HEK293 (cell line): ENCODE data around the gene RCN2.

Source experiments
- CTCF ChIA-PET: fragments of 350-600 bp; formaldehyde crosslinking; extraction: SDS; loops from one replicate; lab custom pipeline; 2021; ENCODE audit warnings: antibody characterized with exemption; lab: Yijun Ruan, JAX
- POLR2A ChIA-PET: fragments of 300-600 bp; formaldehyde crosslinking; extraction: SDS; loops from one replicate; lab custom pipeline; 2020; ENCODE audit warnings: antibody characterized with exemption, inconsistent platforms; lab: Yijun Ruan, JAX
- H3K27ac ChIP-seq: fragments of 200-500 bp; sonication (Bioruptor generic); 2 replicates; pipeline ENCODE4 v1.5.1; 2014; ENCODE audit warnings: low read depth, low read length, control low read depth, inconsistent platforms; ENCODE audit errors: extremely low read depth
- H3K36me3 ChIP-seq, 2 experiments: fragments of 200-500 bp in 1 of 2; sonication (Bioruptor generic) in 1 of 2; 1 replicate in 1 of 2; 2 replicates in 1 of 2; pipeline ENCODE4 v1.5.1; 2014 to 2017; ENCODE audit warnings: inconsistent platforms in 2 of 2, low read length in 2 of 2; ENCODE audit not compliant: control insufficient read depth in 2 of 2, insufficient read depth in 1 of 2
- H3K4me1 ChIP-seq: fragments of 200-500 bp; sonication (Bioruptor generic); 2 replicates; pipeline ENCODE4 v1.5.1; 2014; ENCODE audit warnings: mild to moderate bottlenecking, low read length, inconsistent platforms; ENCODE audit not compliant: control insufficient read depth, insufficient read depth
- H3K4me3 ChIP-seq: 2 replicates; pipeline ENCODE4 v1.5.1; 2011; ENCODE audit warnings: low read depth, mild to moderate bottlenecking, control low read depth, low read length, moderate library complexity
- H3K9me3 ChIP-seq: fragments of 200-500 bp; sonication (Bioruptor generic); 2 replicates; pipeline ENCODE4 v1.5.1; 2014; ENCODE audit warnings: low read depth, low read length, inconsistent platforms; ENCODE audit not compliant: control insufficient read depth, insufficient read depth
- GLIS1 ChIP-seq: fragments of 450-650 bp; formaldehyde crosslinking; IDR thresholded peaks from 2 replicates; pipeline ENCODE4 v1.5.1; 2016; ENCODE audit warnings: missing biosample characterization, missing genetic modification characterization
- GLIS2 ChIP-seq: fragments of 450-650 bp; formaldehyde crosslinking; IDR thresholded peaks from 2 replicates; pipeline ENCODE4 v1.5.1; 2016; ENCODE audit warnings: missing biosample characterization, missing genetic modification characterization
- HOXA7 ChIP-seq: sonication (generic); formaldehyde crosslinking; IDR thresholded peaks from 2 replicates; pipeline ENCODE4 v1.8.1; 2022; ENCODE audit warnings: missing genetic modification reagents, borderline replicate concordance
- HOXD13 ChIP-seq: sonication (generic); formaldehyde crosslinking; IDR thresholded peaks from 2 replicates; pipeline ENCODE4 v1.8.0; 2022; ENCODE audit warnings: missing genetic modification reagents, borderline replicate concordance
- PATZ1 ChIP-seq: fragments of 450-650 bp; formaldehyde crosslinking; IDR thresholded peaks from 2 replicates; pipeline ENCODE4 v1.5.1; 2016; ENCODE audit warnings: missing biosample characterization, missing genetic modification characterization
- PRDM1 ChIP-seq: fragments of 450-650 bp; formaldehyde crosslinking; IDR thresholded peaks from 2 replicates; pipeline ENCODE4; 2016; ENCODE audit warnings: missing biosample characterization, missing genetic modification characterization
- SCRT2 ChIP-seq: fragments of 450-650 bp; formaldehyde crosslinking; IDR thresholded peaks from 2 replicates; pipeline ENCODE4 v1.5.1; 2016; ENCODE audit warnings: missing biosample characterization, missing genetic modification characterization
- WT1 ChIP-seq: fragments of 450-650 bp; formaldehyde crosslinking; IDR thresholded peaks from 2 replicates; pipeline ENCODE4 v1.5.1; 2016; ENCODE audit warnings: missing biosample characterization, missing genetic modification characterization
- YY2 ChIP-seq: fragments of 450-650 bp; formaldehyde crosslinking; IDR thresholded peaks from 2 replicates; pipeline ENCODE4 v1.5.1; 2016; ENCODE audit warnings: missing biosample characterization, missing genetic modification characterization
- ZBTB44 ChIP-seq: fragments of 450-650 bp; IDR thresholded peaks from 2 replicates; pipeline ENCODE4 v1.5.1; 2018; ENCODE audit warnings: missing biosample characterization, mild to moderate bottlenecking, missing genetic modification characterization
- ZBTB48 ChIP-seq: fragments of 450-650 bp; formaldehyde crosslinking; IDR thresholded peaks from 2 replicates; pipeline ENCODE4 v1.5.1; 2016; ENCODE audit warnings: missing biosample characterization, missing genetic modification characterization
- ZNF157 ChIP-seq: fragments of 450-650 bp; formaldehyde crosslinking; IDR thresholded peaks from 2 replicates; pipeline ENCODE4 v1.5.1; 2016; ENCODE audit warnings: missing biosample characterization, missing genetic modification characterization
- ZNF175 ChIP-seq: fragments of 450-650 bp; formaldehyde crosslinking; IDR thresholded peaks from 2 replicates; pipeline ENCODE4 v1.5.1; 2016; ENCODE audit warnings: missing biosample characterization, missing genetic modification characterization
- ZNF48 ChIP-seq: fragments of 450-650 bp; formaldehyde crosslinking; IDR thresholded peaks from 2 replicates; pipeline ENCODE4 v1.5.1; 2016; ENCODE audit warnings: missing biosample characterization, missing genetic modification characterization
- ZNF521 ChIP-seq: fragments of 450-650 bp; formaldehyde crosslinking; IDR thresholded peaks from 2 replicates; pipeline ENCODE4 v1.5.1; 2017; ENCODE audit warnings: missing biosample characterization, mild to moderate bottlenecking, missing genetic modification characterization
- ZNF544 ChIP-seq: fragments of 450-650 bp; formaldehyde crosslinking; IDR thresholded peaks from 2 replicates; pipeline ENCODE4 v1.5.0; 2017; ENCODE audit warnings: missing biosample characterization, missing genetic modification characterization
- ZNF555 ChIP-seq: fragments of 450-650 bp; formaldehyde crosslinking; conservative IDR thresholded peaks from 2 replicates; pipeline ENCODE4 v1.5.1; 2017; ENCODE audit warnings: missing biosample characterization, mild to moderate bottlenecking, missing genetic modification characterization, inconsistent platforms
- ZNF561 ChIP-seq: fragments of 450-650 bp; IDR thresholded peaks from 2 replicates; pipeline ENCODE4 v1.5.1; 2018; ENCODE audit warnings: missing biosample characterization, missing genetic modification characterization, borderline replicate concordance
- TF ChIP-seq, protein P1 (sequence below): fragments of 450-650 bp; formaldehyde crosslinking; IDR thresholded peaks from 2 replicates; pipeline ENCODE4 v1.5.1; 2016; ENCODE audit warnings: missing biosample characterization, missing genetic modification characterization, borderline replicate concordance
- TF ChIP-seq, protein P2 (sequence below): fragments of 450-650 bp; formaldehyde crosslinking; IDR thresholded peaks from 2 replicates; pipeline ENCODE4 v1.5.1; 2016; ENCODE audit warnings: missing biosample characterization, missing genetic modification characterization
- TF ChIP-seq, protein P3 (sequence below): fragments of 450-650 bp; formaldehyde crosslinking; IDR thresholded peaks from 2 replicates; pipeline ENCODE4 v1.5.1; 2016; ENCODE audit warnings: missing biosample characterization, missing genetic modification characterization

Gene RCN2

GRCh38 chr15:76998663-76999285, 67.2 kb downstream of the RCN2 start:
- TF ChIP-seq ZNF555 (tag by site-specific recombination) (no peak), ZBTB44 (tag by site-specific recombination) (no peak), ZBTB48 (tag by site-specific recombination) (no peak), ZNF544 (tag by site-specific recombination) (no peak)
- TF ChIP-seq, all 188 proteins: peak for 0
- Histone ChIP-seq H3K9me3 (no peaks in the 10 kb centered on the region), H3K4me3 (no peak overlapping the region), H3K27ac (no peak overlapping the region), H3K36me3 (no peaks in the 10 kb centered on the region), H3K4me1 (no peaks in the 10 kb centered on the region)
- ChIA-PET CTCF (interaction anchor here (0.5 to 1.0 kb wide), 2 partner anchors 158 to 544 kb away, joined by 3 read pairs; no protein-coding TSS in a partner anchor), POLR2A (no interaction called here)

GRCh38 chr15:76999996-77000395, 68.4 kb downstream of the RCN2 start:
- POLR2A ChIA-PET: no interaction called here
- Histone ChIP-seq H3K27ac (no peak overlapping the region), H3K4me1 (no peaks in the 10 kb centered on the region), H3K36me3 (no peaks in the 10 kb centered on the region), H3K9me3 (no peaks in the 10 kb centered on the region), H3K4me3 (no peak overlapping the region)
- TF ChIP-seq WT1 (tag by site-specific recombination) (no peak), ZNF521 (tag by site-specific recombination) (no peak), ZNF175 (tag by site-specific recombination) (no peak), GLIS1 (tag by site-specific recombination) (no peak), HOXD13 (CRISPR knock-in tag) (no peak), PRDM1 (no peak), PATZ1 (tag by site-specific recombination) (no peak), ZNF157 (tag by site-specific recombination) (no peak), SCRT2 (tag by site-specific recombination) (no peak), ZNF48 (tag by site-specific recombination) (no peak), ZNF561 (tag by site-specific recombination) (no peak), YY2 (tag by site-specific recombination) (no peak), GLIS2 (tag by site-specific recombination) (no peak), HOXA7 (CRISPR knock-in tag) (no peak)
- TF ChIP-seq, protein P1, sequence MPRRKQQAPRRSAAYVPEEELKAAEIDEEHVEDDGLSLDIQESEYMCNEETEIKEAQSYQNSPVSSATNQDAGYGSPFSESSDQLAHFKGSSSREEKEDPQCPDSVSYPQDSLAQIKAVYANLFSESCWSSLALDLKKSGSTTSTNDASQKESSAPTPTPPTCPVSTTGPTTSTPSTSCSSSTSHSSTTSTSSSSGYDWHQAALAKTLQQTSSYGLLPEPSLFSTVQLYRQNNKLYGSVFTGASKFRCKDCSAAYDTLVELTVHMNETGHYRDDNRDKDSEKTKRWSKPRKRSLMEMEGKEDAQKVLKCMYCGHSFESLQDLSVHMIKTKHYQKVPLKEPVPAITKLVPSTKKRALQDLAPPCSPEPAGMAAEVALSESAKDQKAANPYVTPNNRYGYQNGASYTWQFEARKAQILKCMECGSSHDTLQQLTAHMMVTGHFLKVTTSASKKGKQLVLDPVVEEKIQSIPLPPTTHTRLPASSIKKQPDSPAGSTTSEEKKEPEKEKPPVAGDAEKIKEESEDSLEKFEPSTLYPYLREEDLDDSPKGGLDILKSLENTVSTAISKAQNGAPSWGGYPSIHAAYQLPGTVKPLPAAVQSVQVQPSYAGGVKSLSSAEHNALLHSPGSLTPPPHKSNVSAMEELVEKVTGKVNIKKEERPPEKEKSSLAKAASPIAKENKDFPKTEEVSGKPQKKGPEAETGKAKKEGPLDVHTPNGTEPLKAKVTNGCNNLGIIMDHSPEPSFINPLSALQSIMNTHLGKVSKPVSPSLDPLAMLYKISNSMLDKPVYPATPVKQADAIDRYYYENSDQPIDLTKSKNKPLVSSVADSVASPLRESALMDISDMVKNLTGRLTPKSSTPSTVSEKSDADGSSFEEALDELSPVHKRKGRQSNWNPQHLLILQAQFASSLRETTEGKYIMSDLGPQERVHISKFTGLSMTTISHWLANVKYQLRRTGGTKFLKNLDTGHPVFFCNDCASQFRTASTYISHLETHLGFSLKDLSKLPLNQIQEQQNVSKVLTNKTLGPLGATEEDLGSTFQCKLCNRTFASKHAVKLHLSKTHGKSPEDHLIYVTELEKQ (tag by site-specific recombination): no peak
- TF ChIP-seq, protein P2, sequence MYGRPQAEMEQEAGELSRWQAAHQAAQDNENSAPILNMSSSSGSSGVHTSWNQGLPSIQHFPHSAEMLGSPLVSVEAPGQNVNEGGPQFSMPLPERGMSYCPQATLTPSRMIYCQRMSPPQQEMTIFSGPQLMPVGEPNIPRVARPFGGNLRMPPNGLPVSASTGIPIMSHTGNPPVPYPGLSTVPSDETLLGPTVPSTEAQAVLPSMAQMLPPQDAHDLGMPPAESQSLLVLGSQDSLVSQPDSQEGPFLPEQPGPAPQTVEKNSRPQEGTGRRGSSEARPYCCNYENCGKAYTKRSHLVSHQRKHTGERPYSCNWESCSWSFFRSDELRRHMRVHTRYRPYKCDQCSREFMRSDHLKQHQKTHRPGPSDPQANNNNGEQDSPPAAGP: no peak
- TF ChIP-seq, protein P3, sequence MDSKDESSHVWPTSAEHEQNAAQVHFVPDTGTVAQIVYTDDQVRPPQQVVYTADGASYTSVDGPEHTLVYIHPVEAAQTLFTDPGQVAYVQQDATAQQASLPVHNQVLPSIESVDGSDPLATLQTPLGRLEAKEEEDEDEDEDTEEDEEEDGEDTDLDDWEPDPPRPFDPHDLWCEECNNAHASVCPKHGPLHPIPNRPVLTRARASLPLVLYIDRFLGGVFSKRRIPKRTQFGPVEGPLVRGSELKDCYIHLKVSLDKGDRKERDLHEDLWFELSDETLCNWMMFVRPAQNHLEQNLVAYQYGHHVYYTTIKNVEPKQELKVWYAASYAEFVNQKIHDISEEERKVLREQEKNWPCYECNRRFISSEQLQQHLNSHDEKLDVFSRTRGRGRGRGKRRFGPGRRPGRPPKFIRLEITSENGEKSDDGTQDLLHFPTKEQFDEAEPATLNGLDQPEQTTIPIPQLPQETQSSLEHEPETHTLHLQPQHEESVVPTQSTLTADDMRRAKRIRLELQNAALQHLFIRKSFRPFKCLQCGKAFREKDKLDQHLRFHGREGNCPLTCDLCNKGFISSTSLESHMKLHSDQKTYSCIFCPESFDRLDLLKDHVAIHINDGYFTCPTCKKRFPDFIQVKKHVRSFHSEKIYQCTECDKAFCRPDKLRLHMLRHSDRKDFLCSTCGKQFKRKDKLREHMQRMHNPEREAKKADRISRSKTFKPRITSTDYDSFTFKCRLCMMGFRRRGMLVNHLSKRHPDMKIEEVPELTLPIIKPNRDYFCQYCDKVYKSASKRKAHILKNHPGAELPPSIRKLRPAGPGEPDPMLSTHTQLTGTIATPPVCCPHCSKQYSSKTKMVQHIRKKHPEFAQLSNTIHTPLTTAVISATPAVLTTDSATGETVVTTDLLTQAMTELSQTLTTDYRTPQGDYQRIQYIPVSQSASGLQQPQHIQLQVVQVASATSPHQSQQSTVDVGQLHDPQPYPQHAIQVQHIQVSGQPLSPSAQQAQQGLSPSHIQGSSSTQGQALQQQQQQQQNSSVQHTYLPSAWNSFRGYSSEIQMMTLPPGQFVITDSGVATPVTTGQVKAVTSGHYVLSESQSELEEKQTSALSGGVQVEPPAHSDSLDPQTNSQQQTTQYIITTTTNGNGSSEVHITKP (tag by site-specific recombination): no peak
- CTCF ChIA-PET: interaction anchor here (0.6 to 1.0 kb wide), 2 partner anchors 544 to 814 kb away, joined by 3 to 4 read pairs; no protein-coding TSS in a partner anchor
